Breast epithelium (tissue), 3 donors: ENCODE data around the gene AFF3.

Experiments used
- CTCF ChIP-seq, 3 donors: fragments of 450-650 bp; IDR thresholded peaks; one replicate each; pipeline ENCODE4 v1.5.1; 2016 to 2017; ENCODE audit warnings: antibody characterized with exemption in 3 of 3, mild to moderate bottlenecking in 3 of 3, moderate library complexity in 3 of 3
- POLR2A ChIP-seq: fragments of 450-650 bp; IDR thresholded peaks from one replicate; pipeline ENCODE4 v1.6.1; 2016; ENCODE audit warnings: antibody characterized with exemption, mild to moderate bottlenecking, moderate library complexity
- POLR2AphosphoS5 ChIP-seq, 3 donors: sonication (generic); formaldehyde crosslinking; IDR thresholded peaks; one replicate each; pipeline ENCODE4 v1.6.1; 2017; ENCODE audit warnings: antibody characterized with exemption in 3 of 3

GRCh38 chr2:99971326-99971900, 171.0 kb downstream of the AFF3 start:
- no peak for TF ChIP-seq CTCF (IDR thresholded peaks at IDR 0.05)
- TF ChIP-seq POLR2AphosphoS5 (IDR thresholded peaks at IDR 0.05) = no peak
- no peak for TF ChIP-seq POLR2A
